K562 (cell line): ENCODE data around the gene FIS1. TPM values are rescaled to one million over a fixed set of nuclear protein-coding genes. Genes with fewer than 3 reads are reported as not detected.

Source experiments
- ARID2 ChIP-seq: fragments of 450-650 bp; IDR thresholded peaks from 2 replicates; pipeline ENCODE4 v1.6.1; 2017; ENCODE audit warnings: antibody characterized with exemption, mild to moderate bottlenecking
- BMI1 ChIP-seq: fragments of 150-350 bp; IDR thresholded peaks from 2 replicates; pipeline ENCODE4 v1.6.1; 2014; ENCODE audit warnings: low read length
- HDAC8 ChIP-seq: fragments of 450-650 bp; IDR thresholded peaks from 2 replicates; pipeline ENCODE4 v1.6.1; 2016; ENCODE audit warnings: mild to moderate bottlenecking, missing genetic modification characterization, moderate library complexity, missing compliant biosample characterization
- KLF16 ChIP-seq: IDR thresholded peaks from 2 replicates; pipeline ENCODE4 v1.6.1; 2016; ENCODE audit warnings: antibody characterized with exemption
- NFYB ChIP-seq: IDR thresholded peaks from 2 replicates; pipeline ENCODE4 v1.6.1; 2011; ENCODE audit warnings: mild to moderate bottlenecking, moderate library complexity; ENCODE audit not compliant: insufficient read length; ENCODE audit errors: extremely low read depth
- NR2C1 ChIP-seq, 2 experiments: fragments of 450-650 bp; IDR thresholded peaks; 2 replicates each; pipeline ENCODE4 v1.6.1; 2017; ENCODE audit warnings: mild to moderate bottlenecking in 2 of 2, antibody characterized with exemption in 1 of 2, inconsistent platforms in 1 of 2, missing compliant biosample characterization in 1 of 2, missing genetic modification characterization in 1 of 2
- PHTF2 ChIP-seq: fragments of 250-450 bp; sonication (Bioruptor Pico); IDR thresholded peaks from 2 replicates; pipeline ENCODE4 v1.5.0; 2021; ENCODE audit warnings: mild to moderate bottlenecking
- PRMT5 ChIP-seq: sonication (generic); formaldehyde crosslinking; IDR thresholded peaks from 2 replicates; pipeline ENCODE4 v1.5.0; 2020; ENCODE audit warnings: missing genetic modification reagents
- SETDB1 ChIP-seq: IDR thresholded peaks from one replicate; pipeline ENCODE4 v1.6.1; 2012; ENCODE audit warnings: low read length, control low read depth, inconsistent platforms
- SIN3A ChIP-seq, 2 experiments: fragments of 150-350 bp in 1 of 2; IDR thresholded peaks; 2 replicates each; pipeline ENCODE4 v1.6.1; 2011 to 2016; ENCODE audit warnings: borderline replicate concordance in 2 of 2, low read depth in 2 of 2, low read length in 2 of 2, mild to moderate bottlenecking in 2 of 2, moderate library complexity in 2 of 2; ENCODE audit not compliant: control insufficient read depth in 1 of 2
- SMARCA4 ChIP-seq: fragments of 450-650 bp; IDR thresholded peaks from 2 replicates; pipeline ENCODE4 v1.6.1; 2016
- SRSF7 ChIP-seq: fragments of 200-400 bp; formaldehyde crosslinking; optimal IDR thresholded peaks from 2 replicates; pipeline ENCODE3; 2017; ENCODE audit warnings: mild to moderate bottlenecking, low read depth, low read length
- TCF3 ChIP-seq: sonication (generic); formaldehyde crosslinking; IDR thresholded peaks from 2 replicates; pipeline ENCODE4 v1.4.0; 2020; ENCODE audit warnings: mild to moderate bottlenecking, missing genetic modification reagents
- ZNF23 ChIP-seq: fragments of 250-450 bp; sonication (Bioruptor Pico); IDR thresholded peaks from 2 replicates; pipeline ENCODE4 v1.4.0; 2020; ENCODE audit warnings: mild to moderate bottlenecking
- polyA plus RNA-seq, 8 experiments: library from polyadenylated mRNA; depleted of rRNA in 4 of 8; stranded (reverse) in 5 of 8; unstranded in 3 of 8; fragments of >200 nt; fragmentation: Nextera tagmentation in 2 of 8; fragmentation: Illumina TruSeq in 1 of 8; extraction: Ambion mirVana in 2 of 8; extraction: Trizol in 1 of 8; gene quantifications; 2 replicates each; pipeline versions ENCODE4 v1.2.1 to v1.2.3, GENCODE V29; 2011 to 2014; ENCODE audit warnings: inconsistent platforms in 1 of 8, missing spikeins in 1 of 8
- total RNA-seq, 7 experiments: library from RNA; depleted of rRNA in 6 of 7; stranded (reverse); fragments of >200 nt in 6 of 7; fragmentation: Illumina TruSeq in 2 of 7; extraction: Trizol in 2 of 7; gene quantifications; 2 replicates each; pipeline versions ENCODE4 v1.2.1 to v1.2.3, GENCODE V29; 2011 to 2021; ENCODE audit warnings: low replicate concordance in 1 of 7
- TF ChIP-seq, protein P1 (sequence below): sonication (generic); formaldehyde crosslinking; IDR thresholded peaks from 2 replicates; pipeline ENCODE4 v1.8.1; 2022; ENCODE audit warnings: missing genetic modification reagents
- TF ChIP-seq, protein P2 (sequence below): sonication (generic); formaldehyde crosslinking; IDR thresholded peaks from 2 replicates; pipeline ENCODE4 v1.8.0; 2022; ENCODE audit warnings: mild to moderate bottlenecking, missing genetic modification reagents

FIS1 gene
- total and polyA plus RNA-seq, 9 of the 15 experiments (the other 6 are each of a cell fraction or from before 2014, with no cell fraction given), result 86.0 to 257 (median 144) TPM

DNA sequence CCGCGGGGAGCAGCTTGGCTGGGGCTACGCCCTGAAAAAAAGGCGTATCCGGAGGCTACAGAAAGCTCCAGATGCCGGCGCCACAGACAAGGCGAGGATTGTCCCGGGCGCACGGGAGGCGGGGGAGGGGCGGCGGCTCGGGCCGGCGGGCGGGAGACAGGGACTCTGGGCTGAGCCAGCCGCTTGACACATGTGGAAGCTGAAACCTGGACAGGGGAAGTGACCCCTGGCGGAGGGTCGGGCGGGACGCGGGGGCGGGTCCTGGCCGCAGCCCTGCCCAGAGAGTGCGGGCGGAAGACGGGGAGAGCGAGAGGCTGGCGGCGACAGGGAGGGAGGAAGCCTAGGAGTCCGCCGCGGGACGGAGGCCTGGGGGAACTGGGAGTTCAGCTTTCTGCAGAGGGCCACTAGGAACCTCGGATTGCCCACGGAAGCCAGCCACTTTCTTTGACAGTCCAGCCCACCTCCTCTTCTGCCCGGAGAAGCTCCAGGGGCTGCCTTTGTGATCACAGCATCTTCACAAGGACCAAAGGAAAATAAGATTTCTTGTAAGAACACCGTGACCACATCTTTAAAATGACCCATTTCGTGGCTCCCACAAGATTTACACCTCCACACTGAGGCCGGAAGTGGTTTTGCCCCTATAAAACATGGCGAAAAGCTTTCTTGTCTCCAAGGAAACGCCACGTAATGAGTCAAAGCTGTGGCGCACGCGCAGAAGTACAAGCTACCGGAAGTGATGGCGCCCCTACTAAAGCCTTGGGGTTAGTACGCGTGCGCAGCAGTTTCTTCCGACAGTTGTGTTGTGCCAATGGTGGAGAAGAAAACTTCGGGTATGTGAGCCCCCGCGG, 27.3 kb downstream of the FIS1 start, which contains the start of the genes PLOD3 and ZNHIT1 (continued):
- no peak for TF ChIP-seq SETDB1
- peak; percentile 46; the same call in 1 of the 2 replicates for TF ChIP-seq KLF16
- TF ChIP-seq SMARCA4, result no peak; the same call in 1 of the 2 replicates
- TF ChIP-seq, protein P1, sequence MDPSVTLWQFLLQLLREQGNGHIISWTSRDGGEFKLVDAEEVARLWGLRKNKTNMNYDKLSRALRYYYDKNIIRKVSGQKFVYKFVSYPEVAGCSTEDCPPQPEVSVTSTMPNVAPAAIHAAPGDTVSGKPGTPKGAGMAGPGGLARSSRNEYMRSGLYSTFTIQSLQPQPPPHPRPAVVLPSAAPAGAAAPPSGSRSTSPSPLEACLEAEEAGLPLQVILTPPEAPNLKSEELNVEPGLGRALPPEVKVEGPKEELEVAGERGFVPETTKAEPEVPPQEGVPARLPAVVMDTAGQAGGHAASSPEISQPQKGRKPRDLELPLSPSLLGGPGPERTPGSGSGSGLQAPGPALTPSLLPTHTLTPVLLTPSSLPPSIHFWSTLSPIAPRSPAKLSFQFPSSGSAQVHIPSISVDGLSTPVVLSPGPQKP (CRISPR knock-in tag), result no peak
- no peak for TF ChIP-seq PHTF2 (CRISPR knock-in tag)
- TF ChIP-seq, protein P2, sequence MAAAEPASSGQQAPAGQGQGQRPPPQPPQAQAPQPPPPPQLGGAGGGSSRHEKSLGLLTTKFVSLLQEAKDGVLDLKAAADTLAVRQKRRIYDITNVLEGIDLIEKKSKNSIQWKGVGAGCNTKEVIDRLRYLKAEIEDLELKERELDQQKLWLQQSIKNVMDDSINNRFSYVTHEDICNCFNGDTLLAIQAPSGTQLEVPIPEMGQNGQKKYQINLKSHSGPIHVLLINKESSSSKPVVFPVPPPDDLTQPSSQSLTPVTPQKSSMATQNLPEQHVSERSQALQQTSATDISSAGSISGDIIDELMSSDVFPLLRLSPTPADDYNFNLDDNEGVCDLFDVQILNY (CRISPR knock-in tag), result no peak; the same call in 1 of the 2 replicates
- TF ChIP-seq ZNF23, result no peak
- peak; percentile 57 to 97 for TF ChIP-seq SIN3A (IDR thresholded peaks at IDR 0.05; ENCODE audit: borderline replicate concordance in 2 of 2, control insufficient read depth in 1 of 2, low read depth in 2 of 2, low read length in 2 of 2)
- no peak for TF ChIP-seq ARID2
- TF ChIP-seq BMI1, result peak; percentile 57; the same call in 1 of the 2 replicates
- no peak; the same call in 1 of the 2 replicates for TF ChIP-seq TCF3 (CRISPR knock-in tag)
- no peak for TF ChIP-seq NFYB
- no peak for TF ChIP-seq PRMT5 (CRISPR knock-in tag)
- TF ChIP-seq NR2C1 (IDR thresholded peaks at IDR 0.05), result peak; percentile 79
- TF ChIP-seq NR2C1 (tag; IDR thresholded peaks at IDR 0.05), result peak; percentile 81; the same call in 1 of the 2 replicates
- TF ChIP-seq HDAC8, result no peak
- no peak for TF ChIP-seq SRSF7
- TF ChIP-seq, all 486 proteins: peak for 135
